NCI-H774 (cell line): Measurements from ENCODE around the gene SS18L1.

Source experiments
- DNase-seq: peaks from one replicate; lab custom pipeline; 2025; lab: John Stamatoyannopoulos, UW

The SS18L1 gene

GRCh38 chr20:62174021-62174804, 30.6 kb downstream of the SS18L1 start:
- DNase-seq, result no peak

GRCh38 chr20:62174870-62175624, 31.5 kb downstream of the SS18L1 start:
- DNase-seq, result no peak

GRCh38 chr20:62175711-62176110, 32.1 kb downstream of the SS18L1 start:
- DNase-seq, result no peak

GRCh38 chr20:62176866-62177265, 33.3 kb downstream of the SS18L1 start:
- no peak for DNase-seq

GRCh38 chr20:62177307-62177706, 33.7 kb downstream of the SS18L1 start:
- no peak for DNase-seq

- DNase-seq, result no peak
These were observed 35.0 kb downstream of the SS18L1 start for GRCh38 chr20:62178316-62179161.

GRCh38 chr20:62179162-62179504, 35.6 kb downstream of the SS18L1 start:
- no peak for DNase-seq

- no peak for DNase-seq
These were observed 38.2 kb downstream of the SS18L1 start for GRCh38 chr20:62181808-62182207.

GRCh38 chr20:62182469-62183425, 39.2 kb downstream of the SS18L1 start, which contains the start of gene MTG2:
MTG2 (plus strand) TSS chr20:62183028; CDS start chr20:62193421, 10,393 bp downstream.
- peak; percentile 94 for DNase-seq

GRCh38 chr20:62183426-62184142, 40.0 kb downstream of the SS18L1 start:
- no peak for DNase-seq

- no peak for DNase-seq
These were observed 42.5 kb downstream of the SS18L1 start for GRCh38 chr20:62186096-62186426.

- DNase-seq, result no peak
These were observed 43.6 kb downstream of the SS18L1 start for GRCh38 chr20:62186887-62187866.

GRCh38 chr20:62190639-62191411, 47.3 kb downstream of the SS18L1 start:
- DNase-seq, result no peak

- DNase-seq, result no peak
These were observed 48.4 kb downstream of the SS18L1 start for GRCh38 chr20:62191781-62192559.

- no peak for DNase-seq
These were observed 49.1 kb downstream of the SS18L1 start for GRCh38 chr20:62192635-62193034.

- no peak for DNase-seq
These were observed 49.8 kb downstream of the SS18L1 start for GRCh38 chr20:62193079-62194025.

- no peak for DNase-seq
These were observed 51.5 kb downstream of the SS18L1 start for GRCh38 chr20:62195075-62195405.
